Neural cell (in vitro differentiated cells): ENCODE data around the gene PTPRG. TPM values are rescaled to one million over a fixed set of nuclear protein-coding genes. Genes with fewer than 3 reads are reported as not detected.

ENCODE experiments used
- H2AFZ ChIP-seq: fragments of 200-600, 300-800 bp; sonication (generic), shearing (Covaris generic); 2 replicates; pipeline ENCODE4 v1.6.0; 2014; ENCODE audit warnings: low read depth, mild to moderate bottlenecking, antibody characterized with exemption, low read length, moderate library complexity
- H3F3A ChIP-seq: fragments of 200-600 bp; shearing (Covaris generic); 2 replicates; pipeline ENCODE4 v1.6.1; 2016; ENCODE audit warnings: mild to moderate bottlenecking, moderate library complexity, mixed read lengths, antibody characterized with exemption, low read length; ENCODE audit not compliant: insufficient read depth, poor library complexity, severe bottlenecking
- H3K27ac ChIP-seq: fragments of 200-600, 300-800 bp; sonication (generic), shearing (Covaris generic); 2 replicates; pipeline ENCODE4 v1.5.1; 2014; ENCODE audit warnings: mild to moderate bottlenecking, low read length, moderate library complexity
- H3K27me3 ChIP-seq: fragments of 300-800, 200-600 bp; sonication (generic), shearing (Covaris generic); 2 replicates; pipeline ENCODE4 v1.6.0; 2014; ENCODE audit warnings: mild to moderate bottlenecking, low read depth, low read length, moderate library complexity; ENCODE audit not compliant: insufficient read depth
- H3K36me3 ChIP-seq: fragments of 300-800, 200-600 bp; sonication (generic), shearing (Covaris generic); 2 replicates; pipeline ENCODE4 v1.5.1; 2014; ENCODE audit warnings: mild to moderate bottlenecking, antibody characterized with exemption, low read length, moderate library complexity; ENCODE audit not compliant: insufficient read depth
- H3K4me2 ChIP-seq: fragments of 300-800, 200-600 bp; sonication (generic), shearing (Covaris generic); 2 replicates; pipeline ENCODE4 v1.6.0; 2014; ENCODE audit warnings: mild to moderate bottlenecking, low read length
- H3K4me3 ChIP-seq: fragments of 300-800, 200-600 bp; sonication (generic), shearing (Covaris generic); 2 replicates; pipeline ENCODE4 v1.5.1; 2014; ENCODE audit warnings: mild to moderate bottlenecking, low read length, moderate library complexity
- H3K79me2 ChIP-seq: fragments of 200-600 bp; shearing (Covaris generic); replicated peaks from 2 replicates; pipeline ENCODE4 v1.6.0; 2014; ENCODE audit warnings: mild to moderate bottlenecking, low read length, moderate library complexity; ENCODE audit not compliant: insufficient read depth
- H3K9ac ChIP-seq: fragments of 300-800, 200-600 bp; sonication (generic), shearing (Covaris generic); 2 replicates; pipeline ENCODE4 v1.6.1; 2016; ENCODE audit warnings: mild to moderate bottlenecking, low read length, mixed read lengths
- H3K9me2 ChIP-seq: fragments of 200-600 bp; shearing (Covaris generic); 2 replicates; pipeline ENCODE4 v1.6.1; 2016; ENCODE audit warnings: mild to moderate bottlenecking, low read length, mixed read lengths; ENCODE audit not compliant: insufficient read depth
- H3K9me3 ChIP-seq: fragments of 200-600, 300-800 bp; sonication (generic), shearing (Covaris generic); 2 replicates; pipeline ENCODE4 v1.6.1; 2016; ENCODE audit warnings: mild to moderate bottlenecking, mixed run types, low read length, moderate library complexity, mixed read lengths
- H4K20me1 ChIP-seq: fragments of 200-600 bp; shearing (Covaris generic); 2 replicates; pipeline ENCODE4 v1.6.1; 2016; ENCODE audit warnings: mild to moderate bottlenecking, mixed run types; ENCODE audit not compliant: insufficient read depth
- EP300 ChIP-seq: fragments of 450-650 bp; conservative IDR thresholded peaks from 2 replicates; pipeline ENCODE4 v1.6.1; 2014; ENCODE audit warnings: antibody characterized with exemption, mild to moderate bottlenecking, moderate library complexity; ENCODE audit not compliant: poor library complexity, severe bottlenecking
- EZH2 ChIP-seq: fragments of 200-600, 300-800 bp; shearing (Covaris generic), sonication (generic); IDR thresholded peaks from 2 replicates; pipeline ENCODE4 v1.6.1; 2014; ENCODE audit warnings: antibody characterized with exemption, low read length, borderline replicate concordance, mild to moderate bottlenecking; ENCODE audit not compliant: insufficient read depth, poor library complexity, severe bottlenecking
- MXI1 ChIP-seq: fragments of 450-650 bp; conservative IDR thresholded peaks from 2 replicates; pipeline ENCODE4 v1.6.1; 2014; ENCODE audit warnings: antibody characterized with exemption, mild to moderate bottlenecking; ENCODE audit not compliant: poor library complexity, severe bottlenecking
- POLR2AphosphoS5 ChIP-seq: IDR thresholded peaks from 2 replicates; pipeline ENCODE4 v1.6.1; 2012
- RAD21 ChIP-seq: fragments of 450-650 bp; conservative IDR thresholded peaks from 2 replicates; pipeline ENCODE4 v1.6.1; 2014; ENCODE audit warnings: antibody characterized with exemption, mild to moderate bottlenecking, moderate library complexity
- SMC3 ChIP-seq: fragments of 450-650 bp; conservative IDR thresholded peaks from 2 replicates; pipeline ENCODE4 v1.6.1; 2014; ENCODE audit warnings: antibody characterized with exemption, mild to moderate bottlenecking, moderate library complexity; ENCODE audit not compliant: poor library complexity
- TAF1 ChIP-seq: IDR thresholded peaks from 2 replicates; pipeline ENCODE4 v1.6.1; 2012; ENCODE audit warnings: low read depth
- polyA plus RNA-seq: library from polyadenylated mRNA; depleted of rRNA; stranded (reverse); fragments of >200 nt; gene quantifications from 2 replicates; pipeline ENCODE4 v1.2.3, GENCODE V29; 2014
- TF ChIP-seq, protein P1 (sequence below): fragments of 450-650 bp; IDR thresholded peaks from 2 replicates; pipeline ENCODE4 v1.5.1; 2014; ENCODE audit warnings: antibody characterized with exemption, mild to moderate bottlenecking, moderate library complexity; ENCODE audit not compliant: poor library complexity, severe bottlenecking
- TF ChIP-seq, protein P2 (sequence below): IDR thresholded peaks from 2 replicates; pipeline ENCODE4 v1.6.1; 2012; ENCODE audit warnings: borderline replicate concordance

Gene PTPRG
- polyA plus RNA-seq, 1 donor from 2014 or later: 33.1 TPM

DNA sequence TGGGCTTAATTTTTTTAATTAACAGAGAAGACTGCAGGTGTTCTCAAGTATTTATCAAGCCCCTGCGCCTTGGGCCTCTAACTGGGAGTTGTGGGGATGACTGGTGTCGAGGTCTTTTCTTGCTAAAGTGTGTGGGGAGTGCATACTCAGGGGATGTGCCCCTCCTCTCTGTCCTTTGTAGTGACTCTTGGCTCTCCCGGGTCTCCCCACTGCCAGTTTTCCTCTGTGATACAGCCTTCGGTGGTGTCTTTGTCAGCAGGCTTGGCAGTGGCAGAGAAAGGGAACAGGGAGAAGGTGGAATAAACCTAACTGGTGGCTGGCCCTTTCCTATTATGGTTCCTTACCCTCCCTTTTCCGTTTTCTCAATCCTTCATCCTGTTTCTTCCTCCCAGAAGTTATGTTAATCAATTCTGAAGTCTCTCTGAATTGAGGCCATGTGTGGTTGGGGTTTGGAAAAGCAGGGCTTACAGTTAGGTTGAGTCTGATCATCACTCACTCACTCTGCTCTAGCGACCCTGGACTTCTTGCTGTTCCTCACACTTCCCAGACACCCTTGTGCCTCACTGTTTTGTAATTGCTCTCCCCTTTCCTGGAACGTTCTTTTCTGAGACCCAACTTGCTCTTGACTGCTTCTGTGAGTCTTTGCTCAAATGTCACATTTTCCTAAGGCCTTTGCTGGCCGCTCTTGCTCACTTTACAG, 158.1 kb downstream of the PTPRG start:
- H4K20me1 ChIP-seq: no peaks in the 10 kb centered on the region
- H3K4me2 ChIP-seq: no peak overlapping the region
- no peak overlapping the region for H3K27ac ChIP-seq

DNA sequence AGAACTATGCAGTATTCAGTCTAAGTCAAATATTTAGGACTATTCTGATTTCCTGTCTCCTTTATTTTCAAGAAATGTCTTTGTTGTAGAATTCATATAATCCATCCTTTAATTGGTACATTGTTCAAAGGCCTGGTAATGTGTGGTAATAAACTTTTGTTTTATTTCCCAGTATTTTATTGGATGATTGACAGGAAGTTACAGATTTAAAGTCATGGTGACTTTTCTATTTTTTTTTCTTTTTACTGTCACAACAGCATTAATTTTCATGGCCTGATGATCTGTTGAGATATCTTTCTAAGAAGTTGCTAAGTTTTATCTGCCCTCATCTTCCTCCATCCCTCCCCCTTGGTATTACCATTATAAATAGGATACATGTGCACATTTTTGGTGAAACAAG, 161.7 kb downstream of the PTPRG start:
- H3K79me2 ChIP-seq: no peaks in the 10 kb centered on the region
- H3K9me3 ChIP-seq: no peaks in the 10 kb centered on the region
- no peaks in the 10 kb centered on the region for H3K9me2 ChIP-seq
- H3K27ac ChIP-seq: no peak overlapping the region
- no peak overlapping the region for H2AFZ ChIP-seq
- no peaks in the 10 kb centered on the region for H4K20me1 ChIP-seq
- H3K9ac ChIP-seq: no peak overlapping the region
- no peaks in the 10 kb centered on the region for H3F3A ChIP-seq
- H3K4me3 ChIP-seq: no peak overlapping the region
- H3K27me3 ChIP-seq: no peaks in the 10 kb centered on the region
- TF ChIP-seq, protein P1, sequence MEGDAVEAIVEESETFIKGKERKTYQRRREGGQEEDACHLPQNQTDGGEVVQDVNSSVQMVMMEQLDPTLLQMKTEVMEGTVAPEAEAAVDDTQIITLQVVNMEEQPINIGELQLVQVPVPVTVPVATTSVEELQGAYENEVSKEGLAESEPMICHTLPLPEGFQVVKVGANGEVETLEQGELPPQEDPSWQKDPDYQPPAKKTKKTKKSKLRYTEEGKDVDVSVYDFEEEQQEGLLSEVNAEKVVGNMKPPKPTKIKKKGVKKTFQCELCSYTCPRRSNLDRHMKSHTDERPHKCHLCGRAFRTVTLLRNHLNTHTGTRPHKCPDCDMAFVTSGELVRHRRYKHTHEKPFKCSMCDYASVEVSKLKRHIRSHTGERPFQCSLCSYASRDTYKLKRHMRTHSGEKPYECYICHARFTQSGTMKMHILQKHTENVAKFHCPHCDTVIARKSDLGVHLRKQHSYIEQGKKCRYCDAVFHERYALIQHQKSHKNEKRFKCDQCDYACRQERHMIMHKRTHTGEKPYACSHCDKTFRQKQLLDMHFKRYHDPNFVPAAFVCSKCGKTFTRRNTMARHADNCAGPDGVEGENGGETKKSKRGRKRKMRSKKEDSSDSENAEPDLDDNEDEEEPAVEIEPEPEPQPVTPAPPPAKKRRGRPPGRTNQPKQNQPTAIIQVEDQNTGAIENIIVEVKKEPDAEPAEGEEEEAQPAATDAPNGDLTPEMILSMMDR: no peak
- TF ChIP-seq SMC3 (no peak), RAD21 (no peak), EZH2 (no peak), EP300 (no peak), POLR2AphosphoS5 (no peak), TAF1 (no peak), MXI1 (no peak)
- TF ChIP-seq, protein P2, sequence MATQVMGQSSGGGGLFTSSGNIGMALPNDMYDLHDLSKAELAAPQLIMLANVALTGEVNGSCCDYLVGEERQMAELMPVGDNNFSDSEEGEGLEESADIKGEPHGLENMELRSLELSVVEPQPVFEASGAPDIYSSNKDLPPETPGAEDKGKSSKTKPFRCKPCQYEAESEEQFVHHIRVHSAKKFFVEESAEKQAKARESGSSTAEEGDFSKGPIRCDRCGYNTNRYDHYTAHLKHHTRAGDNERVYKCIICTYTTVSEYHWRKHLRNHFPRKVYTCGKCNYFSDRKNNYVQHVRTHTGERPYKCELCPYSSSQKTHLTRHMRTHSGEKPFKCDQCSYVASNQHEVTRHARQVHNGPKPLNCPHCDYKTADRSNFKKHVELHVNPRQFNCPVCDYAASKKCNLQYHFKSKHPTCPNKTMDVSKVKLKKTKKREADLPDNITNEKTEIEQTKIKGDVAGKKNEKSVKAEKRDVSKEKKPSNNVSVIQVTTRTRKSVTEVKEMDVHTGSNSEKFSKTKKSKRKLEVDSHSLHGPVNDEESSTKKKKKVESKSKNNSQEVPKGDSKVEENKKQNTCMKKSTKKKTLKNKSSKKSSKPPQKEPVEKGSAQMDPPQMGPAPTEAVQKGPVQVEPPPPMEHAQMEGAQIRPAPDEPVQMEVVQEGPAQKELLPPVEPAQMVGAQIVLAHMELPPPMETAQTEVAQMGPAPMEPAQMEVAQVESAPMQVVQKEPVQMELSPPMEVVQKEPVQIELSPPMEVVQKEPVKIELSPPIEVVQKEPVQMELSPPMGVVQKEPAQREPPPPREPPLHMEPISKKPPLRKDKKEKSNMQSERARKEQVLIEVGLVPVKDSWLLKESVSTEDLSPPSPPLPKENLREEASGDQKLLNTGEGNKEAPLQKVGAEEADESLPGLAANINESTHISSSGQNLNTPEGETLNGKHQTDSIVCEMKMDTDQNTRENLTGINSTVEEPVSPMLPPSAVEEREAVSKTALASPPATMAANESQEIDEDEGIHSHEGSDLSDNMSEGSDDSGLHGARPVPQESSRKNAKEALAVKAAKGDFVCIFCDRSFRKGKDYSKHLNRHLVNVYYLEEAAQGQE: no peak
- no peak overlapping the region for H3K4me2 ChIP-seq
- no peaks in the 10 kb centered on the region for H3K36me3 ChIP-seq

More for the DNA sequence above, 158.1 kb downstream of the PTPRG start:
- Histone ChIP-seq H3F3A (no peaks in the 10 kb centered on the region), H3K9me3 (no peaks in the 10 kb centered on the region), H2AFZ (no peak overlapping the region), H3K27me3 (no peaks in the 10 kb centered on the region), H3K9ac (no peak overlapping the region), H3K4me3 (no peak overlapping the region), H3K36me3 (no peaks in the 10 kb centered on the region), H3K9me2 (no peaks in the 10 kb centered on the region), H3K79me2 (no peaks in the 10 kb centered on the region)
- TF ChIP-seq EP300: no peak
- TF ChIP-seq MXI1: no peak
- TF ChIP-seq, protein P1: no peak
- no peak for TF ChIP-seq TAF1
- no peak for TF ChIP-seq EZH2
- no peak for TF ChIP-seq SMC3
- no peak for TF ChIP-seq RAD21
- no peak for TF ChIP-seq POLR2AphosphoS5
